Caki2 (cell line): Measurements from ENCODE around the gene PAX9. TPM values are rescaled to one million over a fixed set of nuclear protein-coding genes. Genes with fewer than 3 reads are reported as not detected.

Experiments used
- DNase-seq: peaks from one replicate; pipeline ENCODE4 v3.0.0-alpha.2; 2015; ENCODE audit warnings: low read depth
- in situ Hi-C: cut with HindIII; loops from 2 replicates; pipeline ENCODE4 v1.10.0; 2016; ENCODE audit warnings: low sequenced_read_pairs, low pct_unique_long_range_greater_than_20kb, mixed read lengths
- total RNA-seq: library from RNA; depleted of rRNA; stranded (reverse); fragments of >200 nt; shearing (Covaris generic); gene quantifications from 2 replicates; pipeline ENCODE4 v1.2.3, GENCODE V29; 2014; ENCODE audit warnings: low replicate concordance; rRNA removed

Gene PAX9
- total RNA-seq, result 0.29 and 0.34 TPM in 2 replicates

DNA sequence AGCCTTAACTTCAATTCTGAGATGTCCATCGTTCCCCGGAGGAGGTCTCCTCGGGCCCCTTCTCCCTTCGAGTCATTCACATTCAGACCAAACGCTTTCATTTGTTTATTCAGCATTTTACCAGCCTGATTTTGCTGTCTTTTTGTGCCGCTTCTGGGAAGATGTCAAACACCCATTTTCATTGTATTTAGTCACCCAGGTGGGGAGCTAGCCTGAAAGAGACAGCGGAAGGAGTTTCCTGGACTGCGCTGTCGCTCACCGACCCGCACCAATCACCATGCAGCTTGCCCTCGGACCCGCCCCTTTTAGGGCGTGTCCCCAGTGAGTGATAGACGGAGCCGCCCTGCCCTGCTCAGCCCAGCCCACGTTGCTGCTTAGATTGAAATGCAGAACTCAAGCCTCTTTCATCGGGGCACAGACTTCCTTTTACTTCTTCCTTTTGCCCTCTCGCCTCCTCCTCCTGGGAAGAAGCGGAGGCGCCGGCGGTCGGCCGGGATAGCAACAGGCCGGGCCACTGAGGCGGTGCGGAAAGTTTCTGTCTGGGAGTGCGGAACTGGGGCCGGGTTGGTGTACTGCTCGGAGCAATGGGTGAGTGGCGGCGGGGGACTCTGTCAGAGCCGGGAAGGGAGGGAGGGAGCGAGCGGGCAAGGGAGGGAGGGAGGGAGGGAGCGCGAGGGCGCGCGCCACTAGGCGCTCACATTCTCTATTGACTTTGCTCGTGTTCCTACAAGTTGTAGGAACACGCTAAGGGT, at the start of gene PAX9:
Gene PAX9 (plus strand): TSS at position 355 of the 752 bp plus-strand sequence. CDS start 230 bp downstream, at position 585.
- DNase-seq, result peak; percentile 86
- in situ Hi-C loops, result no loop called here

DNA sequence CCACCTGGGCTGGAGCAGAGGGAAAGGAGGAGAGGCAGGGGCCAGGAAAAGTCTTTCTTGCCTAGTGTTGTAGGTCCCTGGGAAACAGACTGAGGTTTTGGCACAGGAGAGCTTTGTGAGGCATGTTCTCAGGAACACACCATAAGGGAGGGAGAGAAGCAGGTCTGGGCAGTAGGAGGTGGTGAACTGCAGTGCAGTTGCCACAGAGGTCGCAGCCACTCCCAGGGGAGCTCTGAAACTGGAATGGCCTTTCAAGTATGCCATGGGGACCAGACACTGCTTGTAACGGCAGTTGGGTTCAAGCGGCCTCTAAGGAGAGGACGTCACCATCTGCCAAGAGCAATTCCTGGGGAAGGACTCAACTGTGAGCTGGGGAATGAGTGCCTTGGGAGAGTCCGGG, 43.8 kb upstream of the PAX9 start:
- no peak for DNase-seq
- in situ Hi-C loops, result no loop called here

DNA sequence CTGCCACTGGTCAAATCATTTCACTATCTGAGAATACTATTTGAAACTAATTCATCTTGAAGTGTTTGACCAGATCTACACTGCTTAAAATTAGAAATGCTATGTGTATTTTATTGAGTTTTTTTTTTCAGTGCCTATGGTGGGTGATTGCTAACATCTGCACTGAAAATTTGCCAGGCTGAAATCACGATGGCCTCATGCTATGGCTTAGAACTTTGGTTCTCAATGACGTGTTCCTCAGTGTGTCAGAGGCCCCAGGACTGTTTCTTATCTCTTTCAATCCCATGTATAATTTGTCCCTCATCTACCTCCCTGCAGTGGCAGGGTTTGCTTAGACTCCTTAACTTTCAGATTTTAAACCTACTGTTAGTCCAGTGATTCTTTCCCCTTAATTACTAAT, 43.0 kb upstream of the PAX9 start:
- in situ Hi-C loops, result no loop called here
- no peak for DNase-seq

DNA sequence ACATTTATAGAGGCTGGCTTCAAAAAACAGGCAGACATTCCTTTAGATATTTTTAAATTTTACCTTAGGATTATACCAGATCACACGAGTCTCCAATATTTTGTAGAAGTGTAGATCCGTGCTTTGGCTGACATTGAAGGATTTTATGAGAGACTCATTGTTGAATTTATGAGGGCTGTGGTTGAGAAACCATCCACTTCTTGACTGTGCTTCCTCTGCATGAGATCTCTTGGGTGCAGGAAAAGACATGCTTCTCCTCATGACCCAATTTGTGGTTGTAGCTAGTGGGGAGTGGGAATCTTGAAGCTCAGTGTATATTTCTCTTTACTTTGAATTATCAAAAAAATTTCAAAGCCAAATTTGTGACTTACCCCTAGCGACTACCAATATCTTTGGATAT, 42.5 kb upstream of the PAX9 start:
- no peak for DNase-seq
- in situ Hi-C loops, result no loop called here

DNA sequence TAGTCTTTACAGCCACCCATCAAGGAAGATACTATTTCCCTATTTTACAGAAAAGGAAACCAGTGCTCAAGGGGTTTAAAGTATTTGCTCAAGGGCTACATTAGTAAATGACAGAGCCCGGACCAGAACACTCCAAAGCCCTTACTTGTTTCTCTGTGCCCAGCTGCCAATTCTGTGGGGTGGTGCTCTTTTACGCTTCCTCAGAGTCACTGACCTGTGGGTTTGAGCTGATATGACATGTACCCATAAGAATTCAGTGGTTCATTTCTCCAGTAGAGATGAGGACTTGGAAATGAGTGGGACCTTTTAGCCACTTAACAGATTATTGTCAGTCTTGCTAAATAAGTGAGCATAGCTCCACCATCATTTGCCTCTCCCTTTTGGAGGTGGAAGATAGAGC, 41.8 kb upstream of the PAX9 start:
- no peak for DNase-seq
- in situ Hi-C loops, result no loop called here

DNA sequence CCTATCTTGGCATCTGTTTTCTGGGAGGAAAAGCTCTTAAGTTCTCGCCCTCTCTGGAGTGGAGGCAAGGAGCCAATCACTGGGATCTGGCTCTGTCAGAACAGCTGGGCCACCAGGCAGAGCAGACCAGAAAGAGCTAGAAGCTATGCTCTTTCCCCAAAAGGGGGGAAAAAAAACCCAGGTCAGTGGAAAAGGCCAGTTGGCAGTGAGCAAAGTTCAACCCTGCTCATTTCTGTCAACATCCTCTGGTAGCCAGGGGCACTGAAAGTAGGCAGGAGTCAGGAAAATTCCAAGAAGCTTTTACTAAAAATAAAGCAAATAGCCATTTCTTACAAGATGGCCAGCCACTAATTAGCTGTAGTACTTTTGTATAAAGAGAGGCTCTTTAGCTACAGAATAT, 36.6 kb upstream of the PAX9 start:
- no peak for DNase-seq
- in situ Hi-C loops, result no loop called here

DNA sequence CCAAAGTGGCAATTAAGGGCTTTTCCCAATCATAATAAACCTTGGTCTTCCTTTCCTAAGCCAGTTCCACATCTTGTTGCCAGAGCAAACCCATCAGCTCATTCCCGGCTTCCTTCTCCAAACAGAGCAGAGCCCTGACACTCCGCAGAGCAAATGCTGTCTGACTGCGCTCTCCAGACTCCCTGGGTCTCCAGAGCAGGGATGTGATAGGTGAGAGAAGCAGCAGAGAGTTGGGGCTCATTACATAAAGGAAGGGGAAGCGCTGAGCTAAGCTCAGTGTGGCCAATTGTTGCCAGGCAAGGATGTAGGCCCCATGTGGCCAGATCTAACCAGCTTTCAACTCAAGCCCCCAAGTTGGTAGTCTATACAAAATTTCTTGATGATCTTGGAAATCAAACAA, 36.2 kb upstream of the PAX9 start:
- no peak for DNase-seq
- in situ Hi-C loops, result no loop called here

DNA sequence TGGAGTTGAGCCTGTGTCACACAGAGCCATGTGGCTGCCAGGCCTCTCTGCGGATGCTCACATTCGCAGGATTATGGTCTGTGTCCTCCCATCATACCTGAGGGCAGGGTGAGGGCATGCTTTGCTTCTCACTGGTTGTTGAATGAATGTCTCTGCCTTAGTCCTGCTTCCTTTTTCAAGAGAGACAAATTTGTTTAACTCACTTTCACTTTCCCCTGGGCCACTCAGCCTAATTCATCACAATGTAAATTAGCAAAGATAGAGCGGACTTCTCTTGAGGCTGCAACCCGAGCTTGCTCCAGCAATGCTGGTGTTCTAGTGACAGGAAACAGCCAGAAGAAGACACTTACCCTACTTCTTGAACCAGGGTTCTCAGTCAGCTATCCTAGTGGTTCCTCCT, 35.5 kb upstream of the PAX9 start:
- no peak for DNase-seq
- in situ Hi-C loops, result no loop called here

DNA sequence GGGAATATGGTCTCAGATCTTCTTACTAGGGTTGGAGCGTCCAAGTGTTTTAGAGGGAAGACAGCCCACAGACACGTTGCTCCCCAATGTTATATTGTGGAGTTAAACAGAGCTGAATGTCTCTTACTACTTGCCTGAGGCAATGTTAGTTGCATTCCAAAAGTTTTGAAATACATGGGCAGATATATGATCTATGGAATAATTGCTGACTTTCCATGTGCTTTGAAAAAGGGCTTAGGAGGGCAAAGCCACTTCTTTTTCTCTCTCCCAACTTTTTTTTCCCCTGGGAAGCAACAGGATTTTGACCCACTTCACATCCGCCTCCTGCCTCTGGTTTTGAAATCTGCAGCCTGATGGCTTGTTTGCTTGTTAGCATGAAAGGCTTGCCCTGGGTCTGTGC, 33.7 kb upstream of the PAX9 start:
- in situ Hi-C loops, result no loop called here

DNA sequence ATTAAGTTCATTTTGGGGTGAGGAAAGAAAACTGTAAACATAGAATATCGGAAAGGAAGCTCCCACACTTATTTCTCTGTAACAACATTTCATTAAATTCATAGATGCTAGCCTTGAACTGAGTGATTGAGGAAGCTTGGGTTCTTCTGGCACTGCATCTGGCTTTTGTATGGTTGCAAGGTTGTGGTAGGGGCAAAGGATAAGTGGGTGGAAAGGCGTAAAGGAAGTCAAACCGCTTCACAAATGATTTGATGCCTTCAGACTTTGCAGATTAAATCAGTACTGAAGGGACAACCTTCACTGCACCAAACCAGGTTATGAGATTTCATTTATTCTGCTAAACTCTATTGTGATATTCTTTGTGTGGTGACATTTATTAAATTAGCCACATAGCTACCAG, 28.1 kb upstream of the PAX9 start:
- in situ Hi-C loops, result no loop called here
- no peak for DNase-seq

More for the DNA sequence above, 33.7 kb upstream of the PAX9 start:
- no peak for DNase-seq

DNA sequence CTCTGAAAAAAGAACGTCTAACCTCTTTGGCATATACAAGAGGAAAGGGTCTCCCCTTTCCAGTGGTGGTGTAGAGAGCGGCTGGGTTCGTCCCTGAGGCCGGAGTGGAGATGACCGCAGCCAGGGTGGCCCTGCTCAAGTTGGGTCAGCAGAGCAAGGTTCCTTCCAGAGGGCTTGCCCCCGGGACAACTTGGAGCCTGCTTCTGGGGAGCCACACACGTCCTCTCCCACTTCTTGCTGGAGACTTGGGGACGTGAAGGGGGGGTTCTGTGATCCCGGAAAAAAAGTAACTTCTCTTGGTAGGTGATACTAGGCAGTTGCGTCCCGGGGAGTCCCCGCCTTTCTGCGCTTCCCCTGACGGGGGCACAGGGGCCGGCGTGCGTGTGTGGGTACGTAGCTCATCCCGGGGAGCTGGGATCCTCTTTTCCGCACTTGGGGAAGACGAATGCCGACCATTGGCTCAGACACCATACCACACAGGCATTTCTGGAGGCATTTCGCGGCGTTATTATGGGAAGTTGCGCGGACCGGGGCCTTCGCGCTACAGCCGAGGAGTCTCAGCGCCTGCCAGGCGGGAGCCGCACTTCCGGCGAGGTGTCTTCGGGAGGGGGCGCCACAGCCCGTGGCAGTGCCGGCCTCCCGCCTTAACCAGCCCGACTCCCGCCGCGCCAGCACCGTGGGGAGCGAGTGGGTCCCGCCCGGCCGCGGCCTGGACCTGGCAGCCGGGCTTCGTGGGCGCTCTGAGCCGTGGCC, 14.8 kb upstream of the PAX9 start:
- in situ Hi-C loops, result no loop called here
- no peak for DNase-seq

DNA sequence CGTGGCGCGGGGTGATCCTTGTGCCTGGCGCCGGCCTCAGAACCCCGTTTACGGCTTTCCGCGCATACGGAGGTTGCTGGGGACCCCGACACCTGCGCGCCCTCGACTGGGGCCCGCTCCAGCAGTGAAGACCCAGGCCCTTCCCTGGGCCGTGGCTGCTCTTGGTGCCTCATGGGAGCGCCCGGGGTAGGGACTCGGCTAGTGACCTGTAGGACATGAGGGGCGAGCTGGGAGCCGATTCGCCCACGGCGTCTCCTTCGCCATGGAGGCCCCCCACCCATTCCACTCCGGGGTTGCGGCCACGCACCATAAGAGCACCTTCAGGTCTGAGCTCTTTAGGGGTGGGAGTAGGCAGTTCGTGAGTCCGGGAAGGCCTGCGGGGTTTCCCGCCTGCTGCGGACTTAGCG, 14.2 kb upstream of the PAX9 start:
- in situ Hi-C loops, result no loop called here

DNA sequence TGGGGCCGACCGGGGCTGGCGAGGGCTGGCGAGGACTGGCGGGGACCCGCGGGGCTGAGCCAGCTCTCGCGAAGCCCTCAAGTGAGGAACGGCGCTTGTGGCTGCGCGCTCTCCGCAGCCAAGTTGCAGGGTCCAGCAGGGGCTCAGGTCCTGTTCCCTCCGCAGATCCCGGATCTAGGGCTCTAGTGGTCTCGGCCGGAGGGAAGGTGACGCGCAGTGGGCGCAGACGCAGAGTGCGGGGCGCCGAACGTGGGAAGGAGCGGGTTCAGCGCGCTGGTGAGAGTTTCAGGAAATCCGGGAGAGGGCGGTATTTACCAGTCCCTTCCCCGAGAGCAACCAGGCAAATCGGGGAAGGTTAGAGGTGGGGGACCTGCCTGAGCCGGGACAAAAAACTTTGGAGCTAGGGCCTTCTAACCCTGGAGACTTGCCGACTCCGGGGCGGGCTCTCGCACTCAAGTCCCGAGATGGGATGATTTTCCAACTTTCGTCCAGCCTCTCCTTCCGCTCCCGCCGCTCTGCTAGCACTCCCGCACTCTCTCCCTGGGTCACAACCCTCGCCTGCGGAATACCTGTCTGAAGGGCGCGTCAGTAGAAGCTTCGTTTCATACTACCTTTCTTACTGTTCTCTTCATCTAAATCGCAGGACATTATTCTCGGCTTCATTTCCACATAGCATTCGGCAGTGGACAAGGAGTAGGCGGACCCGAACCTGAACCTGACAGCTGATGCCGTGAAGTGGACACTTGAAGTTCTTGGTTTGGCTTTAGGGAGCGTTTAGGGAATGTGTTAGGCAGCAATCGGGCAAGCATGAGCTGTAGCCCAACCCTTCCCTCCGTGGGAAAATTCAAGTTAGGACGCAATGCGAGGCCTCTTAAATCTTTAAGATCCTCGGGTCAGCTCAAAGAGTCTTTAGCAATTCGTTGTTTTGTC, 13.6 kb upstream of the PAX9 start:
- in situ Hi-C loops, result no loop called here
- peak; percentile 53 for DNase-seq

More for the DNA sequence above, 14.2 kb upstream of the PAX9 start:
- DNase-seq, result no peak

DNA sequence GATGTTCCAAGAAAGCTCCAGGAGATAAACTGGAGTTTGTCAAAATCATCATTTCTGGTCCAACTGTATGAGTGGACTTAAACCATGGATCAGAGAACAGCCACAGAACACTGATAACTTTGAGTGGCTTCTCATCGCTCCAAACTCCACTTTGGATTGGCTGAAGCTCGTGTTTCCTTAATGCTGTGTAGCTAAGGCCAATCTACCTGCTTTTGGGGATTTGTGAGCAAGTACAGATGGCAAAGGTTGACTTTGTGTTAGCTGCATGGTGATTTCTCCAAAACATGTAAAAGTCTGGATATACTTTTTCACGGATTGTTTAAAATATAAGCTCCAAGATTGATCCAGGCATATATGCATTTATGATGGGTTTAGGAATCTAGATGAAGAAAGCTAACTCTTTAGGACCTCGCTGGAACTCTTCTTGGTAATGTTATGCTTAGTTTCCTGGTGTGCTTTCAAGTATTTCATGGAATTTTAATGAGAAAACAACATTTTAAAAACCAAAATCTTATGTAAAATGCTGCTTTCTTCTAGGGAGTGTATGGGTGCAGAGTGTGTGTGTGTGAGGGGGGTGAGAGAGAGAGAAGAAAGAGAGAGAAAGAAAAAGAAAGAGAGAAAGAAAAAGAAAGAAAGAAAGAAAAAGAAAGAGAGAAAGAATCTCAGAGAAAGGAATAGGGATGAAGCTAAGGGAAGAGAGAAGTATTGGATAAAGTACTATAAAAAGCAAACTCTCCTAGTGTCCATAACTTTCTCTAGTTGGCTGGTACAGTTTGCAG, 11.6 kb upstream of the PAX9 start:
- in situ Hi-C loops, result no loop called here

DNA sequence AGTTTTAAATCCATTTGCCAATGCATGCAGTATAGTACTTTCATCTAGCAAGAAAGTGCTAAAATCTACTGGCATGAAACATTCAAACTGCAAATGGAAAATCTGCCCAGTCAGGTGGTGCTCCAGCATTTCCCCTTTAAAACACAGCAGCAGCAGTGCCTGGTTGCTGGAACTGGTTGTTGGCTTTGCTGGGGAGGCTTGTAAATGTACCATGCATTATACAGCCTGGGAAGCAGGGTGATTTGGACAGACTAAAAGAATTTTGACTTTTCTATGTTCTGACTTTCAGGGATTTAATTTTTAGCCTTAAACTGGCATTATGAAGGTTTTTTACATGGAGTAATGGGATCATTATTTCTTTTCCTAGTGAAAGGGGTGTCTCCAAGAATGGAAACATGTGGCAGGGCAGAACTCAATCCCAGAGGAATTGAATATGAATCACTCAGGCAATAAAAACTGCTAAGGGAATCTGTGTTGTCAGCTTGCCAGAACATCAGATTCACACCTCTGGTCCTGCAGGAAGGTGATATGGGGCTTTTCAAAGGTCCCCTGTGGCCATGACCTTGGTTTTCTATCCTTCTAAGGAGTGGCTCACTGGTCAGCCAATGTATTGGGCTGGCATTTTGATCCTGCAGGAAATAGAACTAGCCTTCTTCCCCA, 9.0 kb upstream of the PAX9 start:
- no peak for DNase-seq
- in situ Hi-C loops, result no loop called here

More for the DNA sequence above, 11.6 kb upstream of the PAX9 start:
- DNase-seq, result no peak

DNA sequence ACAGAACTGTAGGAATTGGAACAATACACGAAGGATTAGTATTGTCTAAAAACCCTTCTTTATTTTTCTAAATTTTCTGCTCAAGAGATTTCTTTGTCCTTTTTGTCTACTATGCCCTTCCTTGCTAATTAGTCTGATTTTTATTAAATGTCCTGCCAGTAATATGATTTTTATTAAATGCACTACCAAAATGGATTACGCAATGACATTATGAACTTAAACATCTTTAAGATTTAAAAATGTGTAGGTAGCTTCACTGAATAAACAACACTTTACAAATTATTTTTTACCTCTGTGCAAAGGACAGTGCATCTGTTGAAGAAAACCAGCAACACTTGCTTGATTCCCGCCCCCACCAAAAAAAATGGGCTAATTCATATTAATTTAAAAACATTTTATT, 8.2 kb upstream of the PAX9 start:
- DNase-seq, result no peak
- in situ Hi-C loops, result no loop called here

DNA sequence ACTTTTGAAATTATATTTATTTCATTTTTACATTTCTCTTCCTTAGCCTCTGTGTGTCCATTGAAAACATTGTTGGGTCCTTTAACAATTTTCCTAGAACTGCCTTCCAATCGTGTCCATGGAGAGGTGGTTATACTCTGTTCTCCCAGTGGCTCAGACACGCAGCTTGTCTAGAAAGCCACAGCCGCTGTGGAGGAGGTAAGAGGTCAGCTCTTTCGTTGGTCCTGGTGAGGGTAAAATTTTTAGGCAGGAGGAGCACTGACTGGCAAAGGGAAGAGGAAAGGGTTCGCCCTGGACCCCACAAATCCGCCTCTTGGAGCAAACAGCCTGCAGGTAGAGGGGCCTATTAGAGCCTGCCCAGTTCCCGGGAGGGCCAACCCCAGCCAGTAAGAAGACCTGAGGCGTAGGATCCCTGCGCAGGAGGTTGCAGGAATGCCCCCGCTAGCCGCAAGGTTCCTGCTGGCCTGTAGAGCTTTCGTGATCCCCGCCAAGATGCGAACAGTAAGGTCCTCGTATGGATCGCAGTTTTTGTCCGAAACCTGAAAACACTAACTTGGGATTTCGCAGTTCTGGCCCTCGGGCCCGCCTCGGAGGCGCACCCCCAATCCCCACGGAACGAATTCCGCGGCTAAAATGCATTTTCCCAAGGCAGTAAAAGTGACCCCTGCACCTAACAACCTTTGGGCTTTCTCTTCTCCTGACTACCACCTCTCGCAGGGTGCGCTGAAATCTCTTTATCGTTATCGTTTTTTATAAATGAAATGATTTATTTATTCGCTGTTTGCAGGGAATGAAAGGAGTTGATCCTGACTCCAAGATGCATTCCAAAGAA, 7.5 kb upstream of the PAX9 start:
- in situ Hi-C loops, result no loop called here
- no peak for DNase-seq
